GM10266 (cell line): ENCODE data around the gene ADAM10.

Source experiments
- DNase-seq: peaks from one replicate; pipeline ENCODE4 v3.0.0; 2012; ENCODE audit errors: extremely low spot score
- TF ChIP-seq, protein P1 (sequence below): IDR thresholded peaks from 2 replicates; pipeline ENCODE4 v1.5.1; 2012; ENCODE audit warnings: mild to moderate bottlenecking, low read depth; ENCODE audit not compliant: control insufficient read depth, insufficient read depth; ENCODE audit errors: missing control alignments

The ADAM10 gene

DNA sequence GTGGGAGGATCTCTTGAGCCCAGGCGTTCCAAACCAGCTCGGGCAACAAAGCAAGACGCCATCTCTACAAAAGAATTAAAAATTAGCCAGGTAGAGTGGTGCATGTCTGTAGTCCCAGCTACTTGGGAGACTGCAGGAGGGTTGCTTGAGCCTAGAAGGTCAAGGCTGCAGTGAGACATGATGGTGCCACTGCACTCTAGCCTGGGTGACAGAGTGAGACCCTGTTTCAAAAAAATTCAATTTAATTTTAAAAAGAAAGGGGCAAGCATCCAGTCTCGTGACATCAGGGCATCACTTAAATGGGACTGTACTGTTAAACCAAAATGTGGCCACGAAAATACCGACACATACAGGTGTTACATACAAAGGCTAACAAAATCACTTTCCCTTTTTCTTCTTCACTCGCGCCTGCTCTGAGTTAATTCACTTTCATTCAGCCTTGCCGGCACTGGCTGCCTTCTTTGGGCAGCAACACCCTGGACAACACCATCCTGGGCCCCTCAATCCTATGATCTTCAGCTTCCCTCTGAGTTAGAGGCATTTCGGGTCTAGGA is 196.1 kb downstream of the ADAM10 start:
- TF ChIP-seq, protein P1, sequence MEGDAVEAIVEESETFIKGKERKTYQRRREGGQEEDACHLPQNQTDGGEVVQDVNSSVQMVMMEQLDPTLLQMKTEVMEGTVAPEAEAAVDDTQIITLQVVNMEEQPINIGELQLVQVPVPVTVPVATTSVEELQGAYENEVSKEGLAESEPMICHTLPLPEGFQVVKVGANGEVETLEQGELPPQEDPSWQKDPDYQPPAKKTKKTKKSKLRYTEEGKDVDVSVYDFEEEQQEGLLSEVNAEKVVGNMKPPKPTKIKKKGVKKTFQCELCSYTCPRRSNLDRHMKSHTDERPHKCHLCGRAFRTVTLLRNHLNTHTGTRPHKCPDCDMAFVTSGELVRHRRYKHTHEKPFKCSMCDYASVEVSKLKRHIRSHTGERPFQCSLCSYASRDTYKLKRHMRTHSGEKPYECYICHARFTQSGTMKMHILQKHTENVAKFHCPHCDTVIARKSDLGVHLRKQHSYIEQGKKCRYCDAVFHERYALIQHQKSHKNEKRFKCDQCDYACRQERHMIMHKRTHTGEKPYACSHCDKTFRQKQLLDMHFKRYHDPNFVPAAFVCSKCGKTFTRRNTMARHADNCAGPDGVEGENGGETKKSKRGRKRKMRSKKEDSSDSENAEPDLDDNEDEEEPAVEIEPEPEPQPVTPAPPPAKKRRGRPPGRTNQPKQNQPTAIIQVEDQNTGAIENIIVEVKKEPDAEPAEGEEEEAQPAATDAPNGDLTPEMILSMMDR, result no peak
- DNase-seq, result no peak

DNA sequence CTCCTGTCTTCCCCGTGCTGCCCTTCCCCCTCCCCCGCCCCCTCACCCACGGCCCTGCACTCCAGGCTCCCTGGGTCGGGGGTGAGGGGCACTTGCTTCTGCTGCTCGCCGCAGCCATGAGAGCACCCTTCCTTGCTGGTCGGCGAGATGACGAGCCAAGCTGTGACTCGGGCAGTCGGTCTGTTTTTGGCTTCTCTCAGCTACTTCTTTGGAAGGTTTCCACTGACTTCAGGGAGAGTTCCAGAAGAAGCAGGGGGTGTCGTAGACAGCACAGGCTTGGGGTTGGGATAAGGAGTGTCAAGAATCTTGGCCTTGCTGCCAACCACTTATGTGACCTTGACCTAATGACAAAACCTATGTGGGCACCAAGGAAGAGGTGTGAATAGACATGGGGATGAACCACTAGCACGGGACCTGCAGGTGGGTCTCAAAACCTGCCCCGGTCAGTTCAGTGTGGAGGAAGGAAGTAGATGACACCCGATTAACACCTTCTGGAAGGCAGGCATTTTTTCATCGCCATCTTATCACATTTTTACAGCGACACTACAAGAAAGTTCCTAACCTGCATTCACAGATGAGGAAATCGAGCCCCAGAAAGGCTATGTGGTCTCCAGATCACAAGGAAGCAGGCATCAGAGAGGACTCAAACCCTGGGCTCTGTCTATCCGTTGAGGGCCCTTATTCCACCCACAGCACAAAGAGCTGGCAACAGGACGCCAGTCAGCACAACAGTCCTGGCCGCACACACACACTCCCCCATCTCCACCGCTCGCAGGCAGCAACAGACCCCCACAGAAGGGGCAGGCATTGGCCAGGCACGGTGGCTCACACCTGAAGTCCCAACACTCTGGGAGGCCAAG is 196.8 kb downstream of the ADAM10 start:
- TF ChIP-seq, protein P1, result no peak
- no peak for DNase-seq

DNA sequence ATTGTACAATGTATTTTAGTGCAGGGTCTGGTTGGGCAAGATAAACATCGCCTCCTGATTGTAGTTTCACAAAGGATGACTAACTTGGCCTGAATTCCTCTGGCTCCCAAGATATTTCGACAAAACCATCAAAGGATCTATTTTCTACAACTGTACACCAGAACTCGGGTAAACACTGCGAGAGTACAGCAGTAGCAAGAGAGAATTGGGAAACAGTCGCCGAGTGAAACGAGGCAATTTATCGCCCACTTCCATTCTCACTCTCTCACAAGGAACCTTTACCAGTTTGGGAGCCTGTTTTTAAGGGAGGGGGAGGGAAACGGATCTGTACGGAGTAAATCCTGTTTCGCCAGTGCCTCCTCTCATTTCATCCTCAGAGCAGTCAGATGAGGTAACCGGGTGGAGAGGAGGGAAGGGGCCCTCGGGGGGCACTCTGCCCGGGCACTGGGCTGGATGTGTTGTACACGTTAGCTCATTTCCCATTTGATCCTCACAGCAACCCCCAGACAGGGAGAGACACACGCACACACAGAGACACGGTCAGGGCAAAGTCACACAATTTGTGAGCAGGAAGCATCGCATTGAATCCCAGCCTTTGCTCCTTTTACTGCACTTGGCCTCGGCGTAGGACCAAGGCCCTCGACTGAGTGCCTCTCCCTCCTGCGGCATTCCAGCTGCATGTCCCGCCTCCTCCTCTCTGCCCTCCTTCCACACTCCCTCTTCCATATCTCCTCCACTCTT is 197.6 kb downstream of the ADAM10 start:
- no peak for DNase-seq
- TF ChIP-seq, protein P1, result no peak

DNA sequence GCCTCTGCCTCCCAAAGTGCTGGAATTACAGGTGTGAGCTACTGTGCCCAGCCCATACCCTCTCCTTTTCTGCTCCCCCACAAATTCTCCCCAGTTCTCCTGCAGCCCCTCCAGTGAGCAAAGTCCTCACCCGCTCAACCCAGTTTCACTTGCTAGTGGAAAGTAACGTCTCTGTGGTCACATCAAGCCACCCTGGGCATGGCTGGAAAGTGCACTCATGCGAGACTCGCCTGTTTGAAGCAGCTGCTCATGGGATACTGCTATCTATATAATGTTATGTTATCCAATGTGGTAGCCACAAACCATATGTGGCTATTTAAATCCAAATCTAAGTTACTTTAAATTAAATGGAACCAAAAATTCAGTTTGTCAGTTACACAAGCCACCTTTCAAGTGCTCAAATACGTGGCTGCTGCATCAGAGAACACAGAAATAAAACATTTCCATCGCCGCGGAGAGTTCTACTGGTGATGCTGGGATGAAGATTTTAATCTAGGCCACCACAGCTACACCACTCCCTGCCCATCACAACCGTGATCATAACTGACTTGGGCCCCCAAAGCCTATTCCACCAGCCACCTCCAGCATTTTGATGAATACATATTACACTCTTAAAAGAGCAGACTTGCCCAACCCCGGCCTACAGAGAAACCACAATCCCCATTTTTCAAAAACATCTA is 198.3 kb downstream of the ADAM10 start:
- TF ChIP-seq, protein P1, result no peak
- DNase-seq, result no peak

DNA sequence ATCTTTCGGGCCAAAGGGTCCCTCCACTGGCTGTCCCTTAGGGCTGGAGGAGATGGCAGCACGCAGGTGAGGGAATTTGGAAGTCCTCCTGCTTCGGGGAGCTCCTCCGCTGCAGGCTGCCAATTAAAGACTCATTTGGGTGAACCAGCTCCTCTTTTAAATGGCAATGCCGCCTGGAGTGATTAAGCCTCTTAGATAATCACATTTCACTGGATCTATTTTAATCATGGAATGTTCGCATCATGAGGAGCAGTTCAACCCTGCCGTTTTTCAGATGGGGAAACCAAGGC is 199.8 kb downstream of the ADAM10 start:
- no peak for DNase-seq
- TF ChIP-seq, protein P1, result no peak

DNA sequence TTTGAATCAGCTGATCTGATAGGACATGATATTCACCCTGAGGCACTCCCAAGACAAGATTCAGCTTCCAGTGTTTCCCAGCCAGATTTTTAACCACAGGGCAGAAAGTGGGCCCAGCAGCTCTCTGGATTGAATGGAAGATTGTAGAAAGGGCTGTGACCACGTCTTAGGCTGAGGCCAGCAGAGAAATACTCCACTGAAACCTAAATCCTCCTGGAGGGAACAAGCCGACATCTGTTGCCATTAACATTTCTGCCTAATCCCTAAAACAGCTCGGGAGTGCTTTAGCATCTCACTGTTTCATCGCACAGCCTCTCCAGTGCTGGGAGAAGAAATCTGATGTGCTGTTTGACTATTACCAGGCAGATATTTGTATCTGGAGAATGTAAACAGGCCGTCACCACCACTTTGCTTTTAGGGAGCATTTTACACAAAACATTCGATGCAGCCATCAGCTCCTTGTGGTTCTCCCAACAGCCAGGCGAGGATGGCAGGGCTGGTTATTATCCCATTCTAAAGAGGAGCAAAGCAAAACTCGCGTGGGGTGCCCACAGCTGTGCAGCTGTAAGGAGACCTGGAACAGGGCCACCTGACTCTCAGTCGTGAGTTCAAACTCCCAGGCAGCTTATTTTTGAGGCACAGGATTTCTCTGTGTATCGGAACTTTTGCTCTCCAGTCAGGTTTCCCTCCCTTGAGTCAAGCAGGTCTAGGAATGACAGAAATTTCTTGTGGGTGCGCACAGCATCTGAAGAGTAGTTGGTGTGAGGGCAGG is 200.3 kb downstream of the ADAM10 start:
- TF ChIP-seq, protein P1, result no peak
- no peak for DNase-seq
